OCI-M2 (cell line): ENCODE results near the gene ARAP3.

Source experiments
- DNase-seq: peaks from one replicate; lab custom pipeline; 2025; ENCODE audit not compliant: unreplicated experiment; lab: John Stamatoyannopoulos, UW

ARAP3 gene

DNA sequence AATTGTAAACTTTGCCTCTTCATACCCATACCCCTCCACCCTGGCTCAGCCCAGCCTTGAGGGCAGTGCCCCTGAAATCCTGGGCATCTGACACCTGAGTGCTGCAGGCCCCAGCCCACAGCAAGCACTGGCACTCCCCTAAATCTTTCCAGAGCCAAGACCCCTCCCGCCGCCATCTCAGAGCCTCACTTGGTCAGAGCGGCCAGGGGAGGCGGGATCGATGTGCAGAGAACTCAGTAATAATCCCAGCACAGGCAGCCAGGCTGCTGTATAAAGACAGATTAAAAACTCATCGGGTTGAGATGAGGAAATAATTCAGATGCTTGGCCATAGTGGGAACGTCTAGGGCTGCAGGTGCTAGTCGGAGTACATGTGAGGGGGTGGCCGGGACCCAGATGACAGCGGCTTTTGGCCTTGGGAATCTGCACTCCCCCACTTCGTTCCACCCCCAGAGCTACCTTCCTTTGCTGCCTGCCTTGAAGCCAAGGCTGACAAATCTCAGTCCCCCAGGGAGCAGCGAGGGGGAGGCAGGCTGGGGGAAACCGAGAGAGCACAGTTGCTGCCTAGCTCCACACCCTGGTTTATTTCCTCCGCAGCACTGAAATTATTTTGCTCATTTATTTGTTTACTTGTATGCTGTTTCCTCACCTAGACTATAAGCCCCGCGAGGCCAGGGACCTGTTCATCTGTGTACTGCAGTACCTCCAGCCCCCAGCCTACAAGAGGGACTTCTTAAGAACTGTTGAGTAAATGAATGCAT lies 19.5 kb upstream of the ARAP3 start:
- no peak for DNase-seq

DNA sequence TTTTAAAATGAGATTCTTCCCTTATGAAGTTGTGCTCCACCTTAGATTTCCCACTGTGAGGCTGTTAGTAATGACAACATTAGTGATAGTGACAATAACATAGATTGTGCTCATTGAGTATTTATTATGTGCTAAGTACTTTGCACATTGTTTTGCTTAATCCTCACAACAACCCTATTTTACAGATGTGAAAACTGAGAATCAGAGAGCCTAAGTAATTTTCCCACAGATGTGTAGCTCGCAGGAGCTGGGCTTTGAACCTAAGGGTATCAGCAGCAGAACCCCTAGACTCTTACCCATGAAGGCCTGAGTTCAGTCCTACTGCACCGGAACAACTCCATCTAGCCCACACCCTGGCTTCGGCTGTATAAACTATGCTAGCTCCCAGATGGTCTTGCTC lies 15.6 kb upstream of the ARAP3 start:
- DNase-seq, result no peak

DNA sequence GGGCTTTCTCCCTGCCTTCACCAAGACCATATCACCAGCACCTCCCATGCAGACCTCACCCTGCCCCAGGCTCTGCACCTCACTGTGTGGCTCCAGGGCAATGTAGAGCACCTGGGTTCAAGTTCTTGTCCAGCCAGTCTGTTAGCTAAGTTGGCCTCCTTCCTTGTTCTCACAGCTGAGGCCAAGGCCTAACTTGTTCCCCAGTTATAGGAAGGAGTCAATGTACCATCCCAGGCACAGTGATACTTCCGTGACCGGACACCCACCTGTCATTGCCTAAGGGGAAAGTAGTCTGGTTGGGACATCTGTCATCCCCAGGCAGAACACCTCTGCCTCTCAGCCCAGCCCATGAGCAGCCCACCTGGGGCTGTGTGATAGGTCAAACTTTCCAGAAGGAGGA lies 14.4 kb upstream of the ARAP3 start:
- no peak for DNase-seq

DNA sequence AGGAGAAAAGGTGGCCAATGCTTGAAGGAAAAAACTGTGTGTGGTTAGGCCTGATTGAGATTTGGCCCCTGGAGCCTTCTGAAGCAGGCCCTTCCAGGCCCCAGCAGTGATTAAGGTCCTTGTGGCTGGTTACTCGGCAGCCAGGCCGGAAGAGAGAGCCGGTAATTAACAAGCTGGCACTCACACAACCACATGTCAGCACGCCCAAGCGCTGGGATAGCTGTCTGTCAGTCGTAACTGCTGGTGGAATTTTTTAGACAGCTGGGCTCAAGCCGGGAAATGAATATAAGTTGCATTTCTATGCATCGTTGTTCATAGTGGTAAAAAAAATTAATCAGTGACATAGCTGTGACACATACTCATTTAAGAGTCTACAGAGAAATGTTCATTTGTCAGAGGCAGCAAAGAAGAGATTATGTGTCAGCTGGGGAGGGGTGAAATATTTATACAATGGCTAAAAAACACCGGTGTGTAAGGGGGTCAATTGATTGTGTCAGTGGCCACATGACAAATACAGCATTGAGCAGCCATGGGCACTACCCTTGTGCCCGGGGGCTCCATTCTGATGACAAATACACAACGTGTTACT lies 13.7 kb upstream of the ARAP3 start:
- DNase-seq, result no peak

DNA sequence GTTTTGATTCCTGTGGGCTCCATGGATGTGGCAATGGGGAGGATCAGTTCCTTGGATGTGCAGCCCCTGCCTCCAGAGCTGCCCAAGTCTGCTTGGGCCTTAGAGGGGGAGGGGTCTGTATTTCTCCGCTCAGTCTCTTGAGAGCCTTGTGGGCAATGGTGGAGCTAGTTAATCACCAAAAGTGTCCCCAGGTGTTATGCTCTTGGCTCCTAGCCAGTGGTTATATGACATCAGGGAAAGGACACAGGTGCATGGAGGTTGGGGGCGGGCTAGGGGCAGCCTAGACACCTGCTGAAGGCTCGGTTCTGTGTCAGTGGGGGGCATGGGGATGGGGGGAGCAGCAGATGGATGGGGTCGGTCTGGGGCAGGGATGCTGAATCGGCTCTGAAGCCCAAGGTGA lies 12.4 kb upstream of the ARAP3 start:
- DNase-seq, result no peak

DNA sequence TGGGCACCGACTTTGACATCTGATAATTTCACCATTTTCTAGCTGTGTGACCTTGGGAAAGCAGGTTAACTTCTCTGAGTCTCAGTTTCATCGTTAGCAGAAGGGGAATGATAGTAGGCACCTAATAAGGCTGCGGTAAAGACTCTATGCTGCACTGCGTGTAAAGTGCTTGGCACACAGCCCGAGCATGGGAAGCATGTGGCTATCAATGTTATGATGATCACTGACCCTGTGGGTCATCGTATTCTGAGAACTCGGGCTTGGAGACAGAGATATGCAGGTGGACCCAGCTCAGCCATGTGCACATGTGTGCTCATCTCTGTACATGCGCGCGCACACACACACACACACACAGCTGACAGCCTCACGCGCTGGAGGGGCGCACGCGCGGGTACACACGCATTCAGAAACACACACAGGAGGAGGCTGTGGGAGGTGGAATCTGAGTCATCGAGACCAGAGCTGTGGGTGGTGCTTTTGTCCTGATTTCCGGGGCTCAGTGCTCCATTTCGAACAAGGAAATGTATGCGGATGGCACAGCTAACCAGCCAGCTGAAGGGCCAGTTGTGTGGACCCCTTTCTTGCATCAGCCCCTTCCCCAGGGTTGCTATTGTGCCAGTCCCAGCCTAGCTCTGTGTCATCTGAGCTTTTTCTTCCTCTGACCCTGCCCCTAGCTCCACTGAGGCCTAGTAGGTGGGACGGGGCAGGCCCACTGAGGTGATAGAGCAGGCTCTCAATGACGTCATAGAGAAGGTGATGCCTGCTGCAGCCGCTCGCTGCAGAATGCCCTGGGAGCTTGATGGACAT lies 11.1 kb upstream of the ARAP3 start:
- DNase-seq, result no peak

DNA sequence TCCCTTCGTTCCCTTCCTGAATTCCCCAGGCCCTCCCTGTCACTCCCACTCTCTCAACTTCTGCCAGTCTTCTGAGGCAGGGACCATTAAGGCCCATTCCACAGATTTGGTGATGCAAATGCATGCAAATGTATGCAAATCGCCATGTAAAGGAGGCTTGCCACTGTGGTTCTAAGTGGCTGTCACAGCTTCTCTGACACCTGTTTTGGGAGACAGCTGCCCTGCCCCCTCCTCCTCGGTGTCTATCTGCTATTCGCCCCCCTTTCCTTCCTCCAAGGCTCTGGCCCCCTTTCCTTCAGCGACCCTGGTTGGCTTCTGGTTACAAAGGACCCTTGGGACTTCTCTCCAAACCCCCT lies 10.5 kb upstream of the ARAP3 start:
- no peak for DNase-seq

DNA sequence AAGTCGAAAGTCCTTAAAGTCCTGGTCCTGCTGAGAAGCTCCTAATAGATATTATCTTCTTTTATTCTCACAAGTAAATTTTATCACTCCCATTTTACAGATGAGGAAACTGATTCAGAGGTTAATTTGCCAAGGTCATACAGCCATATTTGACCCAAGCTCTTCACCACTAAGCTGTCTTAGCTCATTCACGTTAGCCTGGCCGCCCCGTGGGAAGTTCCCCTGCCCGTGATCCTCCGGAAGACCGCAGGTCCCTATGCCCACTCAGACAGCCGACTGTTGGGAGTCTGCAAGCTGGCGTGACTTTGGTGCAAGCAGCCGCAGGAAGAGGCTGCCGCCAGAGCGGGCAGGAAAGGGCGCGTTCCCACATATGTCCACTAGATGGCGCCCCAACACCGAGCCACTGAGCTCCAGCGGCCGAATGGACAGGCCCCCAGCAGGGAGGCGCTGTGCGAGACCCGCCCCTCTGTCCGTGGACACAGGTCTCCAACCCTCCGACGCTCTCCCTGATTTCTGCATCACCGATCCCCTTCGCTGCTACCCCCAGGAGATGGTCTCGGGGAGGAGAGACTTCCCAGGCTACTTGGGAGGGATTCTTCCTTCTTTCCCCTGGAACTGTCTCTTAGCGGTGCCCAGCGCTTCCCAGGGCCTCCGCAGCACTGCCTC lies 10.0 kb upstream of the ARAP3 start:
- DNase-seq, result peak; percentile 68

DNA sequence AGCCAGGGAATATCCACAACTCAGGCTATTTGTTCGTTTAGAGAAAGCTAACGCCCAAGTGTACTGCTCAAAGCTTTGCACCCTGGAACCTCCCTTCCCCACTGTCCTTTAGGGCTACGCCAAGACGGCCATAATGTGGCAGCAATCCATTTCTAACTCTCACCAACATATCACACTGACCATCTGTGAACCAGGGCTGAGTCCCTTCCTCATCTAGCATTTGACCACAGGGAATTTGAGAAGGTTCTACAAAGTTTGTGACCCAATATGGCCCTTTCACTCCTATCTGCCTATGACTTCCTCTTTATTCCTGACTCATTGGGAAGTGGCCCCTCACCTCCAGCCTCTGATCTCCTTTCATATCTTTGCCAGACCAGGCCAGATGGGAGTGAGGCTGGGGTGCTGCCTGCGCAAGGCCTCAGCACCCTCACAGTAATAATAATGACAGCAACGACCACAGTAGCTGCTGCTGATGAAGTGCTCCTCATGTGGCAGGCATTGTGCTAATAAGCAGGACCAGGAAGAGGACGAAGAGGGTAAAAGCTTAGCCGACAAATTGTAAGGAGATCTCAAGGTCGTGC lies 9.3 kb upstream of the ARAP3 start:
- DNase-seq, result peak; percentile 24

DNA sequence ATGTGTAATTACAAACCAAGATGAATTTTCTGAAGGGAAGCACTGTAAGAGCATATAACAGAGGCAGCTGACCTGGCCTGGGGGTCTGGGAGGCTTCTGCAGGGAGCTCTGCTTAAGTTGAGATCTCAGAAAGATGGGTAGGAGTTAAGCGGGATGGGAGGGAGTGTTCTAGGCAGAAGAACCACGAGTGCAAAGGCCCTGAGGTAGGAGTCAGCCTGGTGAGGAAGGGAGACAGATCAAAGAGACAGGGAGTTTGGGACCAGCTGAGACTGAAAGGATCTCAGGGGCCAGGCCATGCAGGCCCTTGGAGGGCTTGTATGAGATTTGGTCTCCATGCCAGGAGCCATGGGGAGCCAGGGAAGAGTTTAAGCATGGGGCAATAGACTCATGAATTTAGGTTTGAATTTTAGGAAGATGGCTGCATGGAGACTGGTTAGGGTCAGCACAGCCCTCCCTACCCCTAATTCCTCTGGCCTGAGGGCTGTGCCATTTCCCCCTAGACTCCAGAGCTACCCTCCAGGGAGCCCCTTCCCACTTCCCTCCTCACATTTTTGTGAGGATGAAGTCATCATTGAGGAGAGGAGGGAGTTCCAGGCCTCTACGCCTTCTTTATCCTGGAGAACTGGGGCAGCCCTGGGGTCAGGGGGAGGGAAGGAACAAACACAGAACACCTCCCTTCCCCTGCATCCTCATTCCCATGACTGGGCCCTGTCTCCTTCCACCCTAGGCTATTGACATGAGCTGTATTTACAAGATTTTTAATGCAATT lies 4.8 kb upstream of the ARAP3 start:
- DNase-seq, result no peak

DNA sequence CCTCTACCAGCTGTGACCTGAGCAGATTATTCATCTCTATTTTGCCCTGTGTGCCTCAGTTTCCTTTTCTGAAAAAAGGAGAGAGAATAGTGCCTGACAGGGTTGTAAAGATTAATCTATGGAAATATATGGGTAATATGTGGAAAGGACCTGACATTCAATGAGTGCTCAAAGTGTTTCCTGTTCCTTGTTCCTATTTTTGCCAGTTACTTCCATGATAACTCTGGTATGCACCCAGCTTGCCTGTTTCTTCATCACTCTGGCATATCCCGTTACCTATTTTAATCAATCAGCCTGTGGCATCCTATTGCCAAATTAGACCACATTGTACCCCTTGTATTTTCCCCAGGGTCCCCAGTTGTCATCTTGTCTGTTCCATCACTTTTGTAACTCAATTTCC lies 3.6 kb upstream of the ARAP3 start:
- no peak for DNase-seq

DNA sequence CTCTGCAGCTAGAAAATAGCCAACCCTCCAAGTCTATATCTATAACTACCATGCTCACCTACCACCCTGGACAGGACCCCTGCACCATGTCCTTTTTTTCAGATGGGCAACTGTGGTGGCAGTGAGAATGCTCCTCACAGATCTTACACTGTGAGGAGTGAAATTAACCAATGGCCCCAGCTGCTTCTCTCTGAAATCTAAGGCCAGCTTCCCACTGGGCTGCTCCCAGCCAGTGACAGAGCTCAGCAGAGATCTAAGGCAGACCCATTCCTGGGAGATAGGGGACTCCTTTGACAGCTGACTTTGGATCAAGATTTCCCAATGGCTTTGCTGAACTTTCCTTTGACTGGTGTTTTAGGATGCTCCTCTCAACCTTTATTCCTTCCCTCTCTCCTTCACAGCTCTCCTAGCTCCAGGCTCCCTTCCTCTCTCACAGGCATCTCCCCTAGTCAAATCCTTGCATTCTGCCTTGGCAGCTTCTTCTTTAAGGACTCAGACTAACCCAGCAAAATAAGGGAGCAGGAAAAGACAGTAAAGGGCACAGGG lies 1.6 kb upstream of the ARAP3 start:
- no peak for DNase-seq

DNA sequence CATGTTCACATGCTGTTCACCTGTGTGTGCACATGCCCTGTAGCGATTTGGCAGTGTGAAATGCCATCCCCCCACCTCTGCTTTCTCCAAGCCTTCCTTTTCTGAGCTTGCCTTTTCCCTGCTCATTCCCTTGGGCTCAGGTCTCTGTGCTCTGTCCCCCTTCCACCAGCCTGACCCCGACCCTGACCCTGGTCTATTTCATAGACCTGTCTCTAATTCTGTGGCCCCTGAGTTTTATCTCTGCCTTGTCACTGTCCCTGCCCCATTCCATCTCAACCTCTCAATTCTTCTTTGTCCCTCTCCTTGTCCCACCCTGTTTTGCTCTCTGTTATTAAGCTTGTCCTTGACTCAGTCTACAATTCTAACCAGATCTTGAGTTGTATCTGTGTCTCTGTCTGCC lies 735 bp downstream of the ARAP3 start:
- no peak for DNase-seq

DNA sequence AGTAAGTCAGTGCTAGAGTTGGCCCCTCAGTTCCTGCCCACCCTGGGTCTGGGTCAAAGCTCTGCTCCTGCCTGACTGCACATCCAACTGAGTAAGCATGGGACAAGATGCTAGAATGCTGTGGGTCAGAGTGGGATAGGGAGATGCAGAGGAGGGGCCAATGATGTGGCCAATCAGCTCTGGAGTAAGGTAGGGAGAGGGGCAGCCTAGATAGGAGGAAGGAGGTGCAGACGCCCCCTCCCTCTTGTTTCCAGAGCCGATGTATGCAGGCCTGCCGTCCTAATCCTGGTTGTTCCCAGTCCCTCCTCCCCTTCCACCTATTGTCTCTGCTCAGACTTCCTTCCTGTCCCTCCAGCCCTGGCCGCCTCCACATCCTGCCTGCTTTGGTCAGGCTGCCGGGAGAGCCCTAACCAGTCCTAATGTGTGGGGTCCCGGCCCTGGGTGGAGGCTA lies 1.3 kb downstream of the ARAP3 start:
- no peak for DNase-seq

DNA sequence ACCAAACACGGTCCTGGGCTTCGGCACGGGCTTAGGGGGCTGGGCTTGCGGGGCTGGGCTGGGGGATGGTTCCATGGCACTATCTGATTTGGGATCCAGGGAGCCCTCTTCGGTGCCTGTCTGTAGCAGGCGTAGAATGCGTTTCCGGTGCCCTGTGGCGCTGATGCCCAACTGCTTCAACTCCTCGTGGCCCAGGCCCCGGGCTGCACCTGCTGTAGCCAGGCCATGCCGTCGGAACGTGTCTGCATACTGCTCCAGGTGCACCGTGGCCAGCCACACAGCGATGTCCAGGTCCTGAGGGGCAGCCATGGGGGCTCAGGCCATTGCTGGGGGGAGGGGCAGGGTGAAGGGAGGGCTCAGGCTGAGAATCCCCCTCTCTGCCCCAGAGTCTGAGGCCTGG lies 1.9 kb downstream of the ARAP3 start:
- DNase-seq, result no peak

DNA sequence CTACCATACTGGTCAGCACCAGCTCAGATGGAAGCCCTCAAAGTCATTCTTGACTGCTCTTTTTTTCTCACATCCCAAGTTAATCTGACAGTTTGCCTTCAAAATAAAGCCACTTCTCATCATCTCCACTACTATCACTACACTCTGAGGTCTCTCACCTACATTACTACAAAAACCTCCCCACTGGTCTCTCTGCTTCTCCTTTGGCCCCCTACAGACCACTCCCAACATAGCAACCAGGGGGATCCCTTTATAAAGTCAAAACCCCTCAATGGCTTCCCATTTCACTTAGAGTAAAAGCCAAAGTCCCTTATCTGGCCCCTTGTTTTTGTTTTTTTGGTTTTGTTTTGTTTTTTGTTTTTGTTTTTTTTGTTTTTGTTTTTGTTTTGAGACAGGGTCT lies 4.6 kb downstream of the ARAP3 start:
- DNase-seq, result no peak

DNA sequence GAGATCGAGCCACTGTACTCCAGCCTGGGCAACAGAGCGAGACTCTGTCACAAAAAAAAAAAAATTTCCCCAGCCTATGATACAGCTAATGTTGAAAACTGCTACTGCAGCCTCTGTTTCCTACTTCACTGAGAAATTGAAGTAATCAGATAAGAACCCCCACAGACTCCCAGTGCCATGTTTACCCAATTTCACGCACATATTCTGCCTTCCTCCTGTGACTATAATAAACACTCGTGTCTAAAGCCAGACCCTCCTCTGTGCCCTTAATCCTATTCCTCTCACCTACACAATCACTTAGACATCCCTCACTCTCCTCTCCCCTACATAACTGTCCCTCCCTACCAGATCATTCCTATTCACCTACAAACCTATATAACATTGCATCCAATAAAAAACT lies 6.4 kb downstream of the ARAP3 start:
- no peak for DNase-seq

DNA sequence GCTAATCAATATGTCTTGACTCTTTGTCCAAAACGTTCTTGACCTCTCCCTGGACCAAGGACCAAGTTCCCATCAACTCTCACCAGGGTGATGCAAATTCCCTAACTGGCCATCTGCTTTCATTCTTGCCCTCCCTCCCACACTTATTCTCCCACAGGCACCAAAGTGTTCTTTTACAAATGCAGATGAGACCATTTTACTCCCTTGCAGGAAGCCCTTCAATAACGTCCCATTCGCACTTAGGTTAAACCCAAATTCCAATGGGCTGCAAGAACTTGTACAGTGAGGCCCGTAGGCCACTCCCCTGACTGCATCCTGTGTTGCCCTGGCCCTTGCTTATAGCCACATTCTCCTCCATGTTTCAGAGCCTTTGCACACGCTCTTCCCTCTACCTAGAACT lies 7.3 kb downstream of the ARAP3 start:
- no peak for DNase-seq

DNA sequence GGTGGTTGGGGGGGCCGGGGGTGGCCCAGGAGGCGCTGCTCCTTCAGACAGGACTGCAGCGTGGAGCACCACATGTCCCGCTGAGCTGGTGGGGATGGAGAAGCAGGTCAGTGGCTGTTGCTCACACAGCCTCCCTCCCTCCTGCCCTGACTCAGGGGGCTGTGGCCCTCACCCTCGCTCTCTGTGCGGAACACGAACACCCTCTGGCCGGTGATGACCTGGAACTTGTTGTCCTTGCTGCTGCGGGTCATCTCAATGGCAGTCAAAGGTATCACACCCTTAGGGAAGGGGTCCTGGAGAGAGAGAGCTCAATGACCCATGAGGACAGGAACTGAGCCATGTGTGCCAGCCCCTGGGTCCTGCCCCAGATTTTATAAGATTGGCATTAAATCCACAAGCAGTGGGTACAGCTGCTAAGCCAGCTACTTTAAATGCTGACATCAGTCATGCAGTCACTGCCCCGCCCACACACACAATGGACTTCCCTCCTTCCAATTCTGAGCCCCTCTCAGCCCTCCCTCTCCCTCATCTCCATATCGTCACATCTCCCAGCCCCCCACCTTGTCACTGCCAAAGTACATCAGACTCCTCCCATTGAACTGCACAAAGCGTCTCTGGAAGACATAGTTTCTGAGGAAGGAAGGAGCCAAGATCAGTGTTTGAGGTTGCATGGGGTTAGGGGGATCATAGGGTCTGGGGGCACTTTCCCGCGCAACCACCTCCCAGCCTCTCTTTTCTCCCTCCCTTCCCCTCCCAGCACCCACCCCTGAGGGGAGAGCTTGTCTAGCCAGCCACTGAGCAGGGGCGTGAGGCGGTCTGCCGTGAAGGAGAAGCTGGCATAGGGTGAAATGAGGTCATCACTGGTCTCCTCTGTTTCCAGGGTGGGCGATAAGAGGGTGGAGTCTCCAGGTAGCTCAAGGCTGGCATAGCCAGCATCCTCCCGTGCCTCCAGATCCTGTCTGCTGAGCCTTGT lies 8.9 kb downstream of the ARAP3 start:
- no peak for DNase-seq
